Activated CD4-positive, alpha-beta T cell treated with anti-CD3 and anti-CD28 coated beads, Interleukin-2, Interleukin-4, amounts not matched to agents 100 ng/mL and 50 ng/mL, durations not matched to agents 16 hours and 8 hours (primary cell): ENCODE data around the gene TNIP1.

Experiments used
- DNase-seq: peaks from one replicate; pipeline ENCODE4 v3.0.0-alpha.2; 2020; ENCODE audit warnings: low spot score

TNIP1 gene

GRCh38 chr5:151064916-151065499 is 15.8 kb downstream of the TNIP1 start:
- DNase-seq = no peak

- DNase-seq = no peak
These were observed 17.5 kb downstream of the TNIP1 start for GRCh38 chr5:151063142-151063989.

- no peak for DNase-seq
These were observed 18.3 kb downstream of the TNIP1 start for GRCh38 chr5:151062405-151063141.

GRCh38 chr5:151060742-151061141 is 20.1 kb downstream of the TNIP1 start:
- no peak for DNase-seq

GRCh38 chr5:151058891-151059489 is 21.8 kb downstream of the TNIP1 start:
- DNase-seq = no peak

GRCh38 chr5:151058301-151058700 is 22.5 kb downstream of the TNIP1 start:
- no peak for DNase-seq

GRCh38 chr5:151056379-151057325 is 24.2 kb downstream of the TNIP1 start:
- DNase-seq = no peak

- no peak for DNase-seq
These were observed 25.5 kb downstream of the TNIP1 start for GRCh38 chr5:151055336-151055735.

- no peak for DNase-seq
These were observed 26.1 kb downstream of the TNIP1 start for GRCh38 chr5:151054709-151055108.

GRCh38 chr5:151053796-151054462 is 26.9 kb downstream of the TNIP1 start:
- no peak for DNase-seq

- no peak for DNase-seq
These were observed 28.0 kb downstream of the TNIP1 start for GRCh38 chr5:151052836-151053235.

- no peak for DNase-seq
These were observed 28.8 kb downstream of the TNIP1 start for GRCh38 chr5:151051931-151052608.

- DNase-seq = peak; percentile 62
These were observed 29.5 kb downstream of the TNIP1 start for GRCh38 chr5:151051066-151051930.

GRCh38 chr5:151048526-151048925 is 32.3 kb downstream of the TNIP1 start:
- DNase-seq = no peak

GRCh38 chr5:151047814-151048425 is 32.9 kb downstream of the TNIP1 start:
- DNase-seq = peak; percentile 31

- no peak for DNase-seq
These were observed 38.3 kb downstream of the TNIP1 start for GRCh38 chr5:151042453-151043093.

GRCh38 chr5:151041577-151042268 is 39.1 kb downstream of the TNIP1 start:
- DNase-seq = no peak
